Neural cell (in vitro differentiated cells): ENCODE data around the gene SCARB1. TPM values are rescaled to one million over a fixed set of nuclear protein-coding genes. Genes with fewer than 3 reads are reported as not detected.

Experiments
- H2AFZ ChIP-seq: fragments of 200-600, 300-800 bp; sonication (generic), shearing (Covaris generic); 2 replicates; pipeline ENCODE4 v1.6.0; 2014; ENCODE audit warnings: low read depth, mild to moderate bottlenecking, antibody characterized with exemption, low read length, moderate library complexity
- H3F3A ChIP-seq: fragments of 200-600 bp; shearing (Covaris generic); 2 replicates; pipeline ENCODE4 v1.6.1; 2016; ENCODE audit warnings: mild to moderate bottlenecking, moderate library complexity, mixed read lengths, antibody characterized with exemption, low read length; ENCODE audit not compliant: insufficient read depth, poor library complexity, severe bottlenecking
- H3K27ac ChIP-seq: fragments of 200-600, 300-800 bp; sonication (generic), shearing (Covaris generic); 2 replicates; pipeline ENCODE4 v1.5.1; 2014; ENCODE audit warnings: mild to moderate bottlenecking, low read length, moderate library complexity
- H3K27me3 ChIP-seq: fragments of 300-800, 200-600 bp; sonication (generic), shearing (Covaris generic); 2 replicates; pipeline ENCODE4 v1.6.0; 2014; ENCODE audit warnings: mild to moderate bottlenecking, low read depth, low read length, moderate library complexity; ENCODE audit not compliant: insufficient read depth
- H3K36me3 ChIP-seq: fragments of 300-800, 200-600 bp; sonication (generic), shearing (Covaris generic); 2 replicates; pipeline ENCODE4 v1.5.1; 2014; ENCODE audit warnings: mild to moderate bottlenecking, antibody characterized with exemption, low read length, moderate library complexity; ENCODE audit not compliant: insufficient read depth
- H3K4me2 ChIP-seq: fragments of 300-800, 200-600 bp; sonication (generic), shearing (Covaris generic); 2 replicates; pipeline ENCODE4 v1.6.0; 2014; ENCODE audit warnings: mild to moderate bottlenecking, low read length
- H3K4me3 ChIP-seq: fragments of 300-800, 200-600 bp; sonication (generic), shearing (Covaris generic); 2 replicates; pipeline ENCODE4 v1.5.1; 2014; ENCODE audit warnings: mild to moderate bottlenecking, low read length, moderate library complexity
- H3K79me2 ChIP-seq: fragments of 200-600 bp; shearing (Covaris generic); replicated peaks from 2 replicates; pipeline ENCODE4 v1.6.0; 2014; ENCODE audit warnings: mild to moderate bottlenecking, low read length, moderate library complexity; ENCODE audit not compliant: insufficient read depth
- H3K9ac ChIP-seq: fragments of 300-800, 200-600 bp; sonication (generic), shearing (Covaris generic); 2 replicates; pipeline ENCODE4 v1.6.1; 2016; ENCODE audit warnings: mild to moderate bottlenecking, low read length, mixed read lengths
- H3K9me2 ChIP-seq: fragments of 200-600 bp; shearing (Covaris generic); 2 replicates; pipeline ENCODE4 v1.6.1; 2016; ENCODE audit warnings: mild to moderate bottlenecking, low read length, mixed read lengths; ENCODE audit not compliant: insufficient read depth
- H3K9me3 ChIP-seq: fragments of 200-600, 300-800 bp; sonication (generic), shearing (Covaris generic); 2 replicates; pipeline ENCODE4 v1.6.1; 2016; ENCODE audit warnings: mild to moderate bottlenecking, mixed run types, low read length, moderate library complexity, mixed read lengths
- H4K20me1 ChIP-seq: fragments of 200-600 bp; shearing (Covaris generic); 2 replicates; pipeline ENCODE4 v1.6.1; 2016; ENCODE audit warnings: mild to moderate bottlenecking, mixed run types; ENCODE audit not compliant: insufficient read depth
- EP300 ChIP-seq: fragments of 450-650 bp; conservative IDR thresholded peaks from 2 replicates; pipeline ENCODE4 v1.6.1; 2014; ENCODE audit warnings: antibody characterized with exemption, mild to moderate bottlenecking, moderate library complexity; ENCODE audit not compliant: poor library complexity, severe bottlenecking
- EZH2 ChIP-seq: fragments of 200-600, 300-800 bp; shearing (Covaris generic), sonication (generic); IDR thresholded peaks from 2 replicates; pipeline ENCODE4 v1.6.1; 2014; ENCODE audit warnings: antibody characterized with exemption, low read length, borderline replicate concordance, mild to moderate bottlenecking; ENCODE audit not compliant: insufficient read depth, poor library complexity, severe bottlenecking
- MXI1 ChIP-seq: fragments of 450-650 bp; conservative IDR thresholded peaks from 2 replicates; pipeline ENCODE4 v1.6.1; 2014; ENCODE audit warnings: antibody characterized with exemption, mild to moderate bottlenecking; ENCODE audit not compliant: poor library complexity, severe bottlenecking
- POLR2AphosphoS5 ChIP-seq: IDR thresholded peaks from 2 replicates; pipeline ENCODE4 v1.6.1; 2012
- RAD21 ChIP-seq: fragments of 450-650 bp; conservative IDR thresholded peaks from 2 replicates; pipeline ENCODE4 v1.6.1; 2014; ENCODE audit warnings: antibody characterized with exemption, mild to moderate bottlenecking, moderate library complexity
- SMC3 ChIP-seq: fragments of 450-650 bp; conservative IDR thresholded peaks from 2 replicates; pipeline ENCODE4 v1.6.1; 2014; ENCODE audit warnings: antibody characterized with exemption, mild to moderate bottlenecking, moderate library complexity; ENCODE audit not compliant: poor library complexity
- TAF1 ChIP-seq: IDR thresholded peaks from 2 replicates; pipeline ENCODE4 v1.6.1; 2012; ENCODE audit warnings: low read depth
- polyA plus RNA-seq: library from polyadenylated mRNA; depleted of rRNA; stranded (reverse); fragments of >200 nt; gene quantifications from 2 replicates; pipeline ENCODE4 v1.2.3, GENCODE V29; 2014
- TF ChIP-seq, protein P1 (sequence below): IDR thresholded peaks from 2 replicates; pipeline ENCODE4 v1.6.1; 2012; ENCODE audit warnings: borderline replicate concordance
- TF ChIP-seq, protein P2 (sequence below): fragments of 450-650 bp; IDR thresholded peaks from 2 replicates; pipeline ENCODE4 v1.5.1; 2014; ENCODE audit warnings: antibody characterized with exemption, mild to moderate bottlenecking, moderate library complexity; ENCODE audit not compliant: poor library complexity, severe bottlenecking

Gene SCARB1
- polyA plus RNA-seq, 1 donor from 2014 or later, result 5.8 TPM

DNA sequence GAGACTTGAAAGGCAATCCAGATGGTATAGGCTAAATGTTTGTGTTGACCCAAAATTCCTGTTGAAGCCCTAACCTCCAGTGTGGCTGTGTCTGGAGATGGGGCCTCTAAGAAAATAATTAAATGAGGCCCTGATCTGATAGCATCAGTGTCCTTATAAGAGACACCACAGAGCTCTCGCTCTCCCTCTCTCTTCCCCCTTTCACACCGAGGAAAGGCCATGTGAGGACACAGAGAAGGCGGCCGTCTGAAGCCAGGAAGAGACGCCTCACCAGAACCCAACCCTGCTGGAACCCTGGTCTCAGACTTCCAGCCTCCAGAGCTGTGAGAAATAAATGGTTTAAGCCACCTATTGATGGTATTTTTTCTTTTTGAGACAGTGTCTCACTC is 87.5 kb downstream of the SCARB1 start:
- H3F3A ChIP-seq, result no peaks in the 10 kb centered on the region
- H3K27me3 ChIP-seq, result no peaks in the 10 kb centered on the region
- H3K9me3 ChIP-seq, result no peaks in the 10 kb centered on the region
- no peak overlapping the region for H2AFZ ChIP-seq
- H3K9ac ChIP-seq, result no peak overlapping the region
- TF ChIP-seq POLR2AphosphoS5 (no peak), TAF1 (no peak), SMC3 (no peak), EZH2 (no peak), RAD21 (no peak), EP300 (no peak), MXI1 (no peak)
- TF ChIP-seq, protein P1, sequence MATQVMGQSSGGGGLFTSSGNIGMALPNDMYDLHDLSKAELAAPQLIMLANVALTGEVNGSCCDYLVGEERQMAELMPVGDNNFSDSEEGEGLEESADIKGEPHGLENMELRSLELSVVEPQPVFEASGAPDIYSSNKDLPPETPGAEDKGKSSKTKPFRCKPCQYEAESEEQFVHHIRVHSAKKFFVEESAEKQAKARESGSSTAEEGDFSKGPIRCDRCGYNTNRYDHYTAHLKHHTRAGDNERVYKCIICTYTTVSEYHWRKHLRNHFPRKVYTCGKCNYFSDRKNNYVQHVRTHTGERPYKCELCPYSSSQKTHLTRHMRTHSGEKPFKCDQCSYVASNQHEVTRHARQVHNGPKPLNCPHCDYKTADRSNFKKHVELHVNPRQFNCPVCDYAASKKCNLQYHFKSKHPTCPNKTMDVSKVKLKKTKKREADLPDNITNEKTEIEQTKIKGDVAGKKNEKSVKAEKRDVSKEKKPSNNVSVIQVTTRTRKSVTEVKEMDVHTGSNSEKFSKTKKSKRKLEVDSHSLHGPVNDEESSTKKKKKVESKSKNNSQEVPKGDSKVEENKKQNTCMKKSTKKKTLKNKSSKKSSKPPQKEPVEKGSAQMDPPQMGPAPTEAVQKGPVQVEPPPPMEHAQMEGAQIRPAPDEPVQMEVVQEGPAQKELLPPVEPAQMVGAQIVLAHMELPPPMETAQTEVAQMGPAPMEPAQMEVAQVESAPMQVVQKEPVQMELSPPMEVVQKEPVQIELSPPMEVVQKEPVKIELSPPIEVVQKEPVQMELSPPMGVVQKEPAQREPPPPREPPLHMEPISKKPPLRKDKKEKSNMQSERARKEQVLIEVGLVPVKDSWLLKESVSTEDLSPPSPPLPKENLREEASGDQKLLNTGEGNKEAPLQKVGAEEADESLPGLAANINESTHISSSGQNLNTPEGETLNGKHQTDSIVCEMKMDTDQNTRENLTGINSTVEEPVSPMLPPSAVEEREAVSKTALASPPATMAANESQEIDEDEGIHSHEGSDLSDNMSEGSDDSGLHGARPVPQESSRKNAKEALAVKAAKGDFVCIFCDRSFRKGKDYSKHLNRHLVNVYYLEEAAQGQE, result no peak
- TF ChIP-seq, protein P2, sequence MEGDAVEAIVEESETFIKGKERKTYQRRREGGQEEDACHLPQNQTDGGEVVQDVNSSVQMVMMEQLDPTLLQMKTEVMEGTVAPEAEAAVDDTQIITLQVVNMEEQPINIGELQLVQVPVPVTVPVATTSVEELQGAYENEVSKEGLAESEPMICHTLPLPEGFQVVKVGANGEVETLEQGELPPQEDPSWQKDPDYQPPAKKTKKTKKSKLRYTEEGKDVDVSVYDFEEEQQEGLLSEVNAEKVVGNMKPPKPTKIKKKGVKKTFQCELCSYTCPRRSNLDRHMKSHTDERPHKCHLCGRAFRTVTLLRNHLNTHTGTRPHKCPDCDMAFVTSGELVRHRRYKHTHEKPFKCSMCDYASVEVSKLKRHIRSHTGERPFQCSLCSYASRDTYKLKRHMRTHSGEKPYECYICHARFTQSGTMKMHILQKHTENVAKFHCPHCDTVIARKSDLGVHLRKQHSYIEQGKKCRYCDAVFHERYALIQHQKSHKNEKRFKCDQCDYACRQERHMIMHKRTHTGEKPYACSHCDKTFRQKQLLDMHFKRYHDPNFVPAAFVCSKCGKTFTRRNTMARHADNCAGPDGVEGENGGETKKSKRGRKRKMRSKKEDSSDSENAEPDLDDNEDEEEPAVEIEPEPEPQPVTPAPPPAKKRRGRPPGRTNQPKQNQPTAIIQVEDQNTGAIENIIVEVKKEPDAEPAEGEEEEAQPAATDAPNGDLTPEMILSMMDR, result no peak
- no peaks in the 10 kb centered on the region for H3K9me2 ChIP-seq
- H3K4me3 ChIP-seq, result no peak overlapping the region
- no peaks in the 10 kb centered on the region for H3K36me3 ChIP-seq
- H3K79me2 ChIP-seq, result no peaks in the 10 kb centered on the region
- no peak overlapping the region for H3K27ac ChIP-seq
- no peaks in the 10 kb centered on the region for H4K20me1 ChIP-seq
- H3K4me2 ChIP-seq, result no peak overlapping the region

DNA sequence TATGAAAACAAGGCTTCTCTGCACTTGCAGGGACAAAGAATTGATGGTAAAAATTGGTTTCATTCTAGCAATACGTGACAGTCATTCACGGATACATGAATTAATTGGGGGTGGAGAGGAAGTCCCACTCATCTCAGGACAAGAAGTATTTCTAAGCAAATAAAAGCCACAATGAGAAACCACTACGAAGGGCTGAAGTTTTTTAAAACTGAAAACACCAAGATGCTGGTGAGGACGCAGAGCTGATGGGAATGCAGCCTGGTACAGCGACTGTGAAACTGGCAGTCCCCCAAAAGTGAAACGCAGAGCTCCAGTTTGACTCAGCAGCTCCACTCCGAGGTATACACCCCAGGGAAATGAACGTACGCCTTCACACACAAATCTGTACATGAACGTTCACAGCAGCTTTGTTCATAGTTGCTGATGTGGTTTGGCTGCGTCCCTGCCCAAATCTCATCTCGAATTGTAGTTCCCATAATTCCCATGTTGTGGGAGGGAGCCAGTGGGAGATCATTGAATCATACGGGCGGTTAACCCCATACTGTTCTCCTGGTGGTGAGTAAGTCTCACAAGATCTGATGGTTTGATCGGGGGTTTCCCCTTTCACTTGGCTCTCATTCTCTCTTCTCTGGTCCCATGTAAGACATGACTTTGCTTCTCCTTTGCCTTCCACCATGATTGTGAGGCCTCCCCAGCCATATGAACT is 89.0 kb downstream of the SCARB1 start:
- Histone ChIP-seq H3K36me3 (no peaks in the 10 kb centered on the region), H3K4me3 (no peak overlapping the region), H4K20me1 (no peaks in the 10 kb centered on the region), H3K9ac (no peak overlapping the region), H3F3A (no peaks in the 10 kb centered on the region), H2AFZ (no peak overlapping the region), H3K79me2 (no peaks in the 10 kb centered on the region), H3K27ac (no peak overlapping the region), H3K9me2 (no peaks in the 10 kb centered on the region), H3K9me3 (no peaks in the 10 kb centered on the region), H3K27me3 (no peaks in the 10 kb centered on the region), H3K4me2 (no peak overlapping the region)
- TF ChIP-seq POLR2AphosphoS5 (no peak), MXI1 (no peak), EZH2 (no peak), RAD21 (no peak), EP300 (no peak)
- TF ChIP-seq, protein P1, result no peak
